Sciatic nerve (tissue), 2 donors: ENCODE measurements around the gene RPS29. TPM values are rescaled to one million over a fixed set of nuclear protein-coding genes. Genes with fewer than 3 reads are reported as not detected.
A peak's percentile ranks its signal among the peaks of the same experiment; 100 is the strongest.
"Not testable (repeated sequence)": the region's sequence is repeated elsewhere in the genome, so short reads cannot be mapped to it uniquely, and the experiment has no call there.

Experiments used
- ATAC-seq: fragments of 200-7000 bp; cut with Tn5 transposase; one replicate; pipeline ENCODE4 v1.9.1; 2020; ENCODE audit warnings: mild to moderate bottlenecking, moderate library complexity
- DNase-seq: peaks from one replicate; pipeline ENCODE4 v3.0.0-alpha.2; 2020; ENCODE audit warnings: low spot score
- intact Hi-C: fragments of 100-400 bp; cut with DNase I; formaldehyde crosslinking; loops from one replicate; pipeline ENCODE4 v1.14.2; 2022
- total RNA-seq: library from RNA; stranded (reverse); fragmentation: NEBNext Ultra II Directional; extraction: Animal tissue kit (Norgen Biotek cat#: 25700); gene quantifications from one replicate; pipeline ENCODE4 v1.2.1, GENCODE V29; 2021
- donor health status: DM: no; HTN: no; CAD: no.
- donor health status: DM: no; HTN: no; CAD: no.

The RPS29 gene
- total RNA-seq: 737 TPM

GRCh38 chr14:49585803-49586672 lies at the start of gene RPS29:
TSS of gene RPS29 (minus strand) at chr14:49586380. CDS start at chr14:49586346, 34 bp downstream.
- DNase-seq: peak; percentile 98
- ATAC-seq: peak; percentile 99
- intact Hi-C loops: no loop called here

GRCh38 chr14:49634547-49635334 lies 48.6 kb upstream of the RPS29 start, which contains the start of gene DNAAF2:
TSS of gene DNAAF2 (minus strand) at chr14:49635244. CDS start at chr14:49635149, 95 bp downstream.
- DNase-seq: peak; percentile 72
- peak; percentile 76 for ATAC-seq
- intact Hi-C loops: loop anchor here (5.0 kb wide), 1 partner anchor 133 kb away; the partner anchor contains the start of gene KLHDC2

- DNase-seq: peak; percentile 96
- intact Hi-C loops: loop anchor here (5.0 kb wide), 1 partner anchor 133 kb away; the partner anchor contains the start of gene KLHDC2
- ATAC-seq: peak; percentile 95
These were observed 47.7 kb upstream of the RPS29 start for GRCh38 chr14:49633640-49634546.

GRCh38 chr14:49623941-49624839 lies 38.0 kb upstream of the RPS29 start:
- intact Hi-C loops: no loop called here
- DNase-seq: no peak
- ATAC-seq: no peak

GRCh38 chr14:49623387-49623786 lies 37.2 kb upstream of the RPS29 start:
- intact Hi-C loops: no loop called here
- DNase-seq: no peak
- ATAC-seq: no peak

- ATAC-seq (no peak), DNase-seq (no peak)
- intact Hi-C loops: no loop called here
These were observed 35.9 kb upstream of the RPS29 start for GRCh38 chr14:49622022-49622607.

- ATAC-seq (peak; percentile 60), DNase-seq (peak; percentile 82)
- intact Hi-C loops: no loop called here
These were observed 35.1 kb upstream of the RPS29 start for GRCh38 chr14:49621114-49621881.

- DNase-seq: peak; percentile 99
- peak; percentile 100 for ATAC-seq
- intact Hi-C loops: no loop called here
These were observed 34.3 kb upstream of the RPS29 start, which contains the start of the genes MGAT2 and RPL36AL for GRCh38 chr14:49620182-49621113. TSS of gene MGAT2 (plus strand) at chr14:49620799. CDS start at chr14:49621269, 470 bp downstream. TSS of gene RPL36AL (minus strand) at chr14:49620626. CDS start at chr14:49619104, 1,522 bp downstream.

GRCh38 chr14:49619730-49620129 lies 33.5 kb upstream of the RPS29 start:
- intact Hi-C loops: no loop called here
- DNase-seq: no peak
- ATAC-seq: no peak

- ATAC-seq, DNase-seq, intact Hi-C loops: not testable (repeated sequence)
These were observed 33.1 kb upstream of the RPS29 start for GRCh38 chr14:49619273-49619672.

- no peak for DNase-seq
- intact Hi-C loops: no loop called here
- ATAC-seq: no peak
These were observed 31.8 kb upstream of the RPS29 start for GRCh38 chr14:49617852-49618519.

GRCh38 chr14:49615776-49616175 lies 29.6 kb upstream of the RPS29 start:
- DNase-seq: no peak
- intact Hi-C loops: no loop called here
- no peak for ATAC-seq

- DNase-seq (no peak), ATAC-seq (no peak)
- intact Hi-C loops: no loop called here
These were observed 28.0 kb upstream of the RPS29 start for GRCh38 chr14:49614196-49614595.

- DNase-seq: no peak
- no peak for ATAC-seq
- intact Hi-C loops: no loop called here
These were observed 26.5 kb upstream of the RPS29 start for GRCh38 chr14:49612671-49613070.

GRCh38 chr14:49612251-49612650 lies 26.1 kb upstream of the RPS29 start:
- DNase-seq: no peak
- no peak for ATAC-seq
- intact Hi-C loops: no loop called here
